ENCODE measurements around the gene GIT1. TPM values are rescaled to one million over a fixed set of nuclear protein-coding genes. Genes with fewer than 3 reads are reported as not detected.
A peak's percentile ranks its signal among the peaks of the same experiment; 100 is the strongest.

The GIT1 gene
- polyA plus RNA-seq, 1 experiment, result 32.0 TPM

GRCh38 chr17:29628644-29629043 is 39.2 kb upstream of the GIT1 start:
- CTCF ChIA-PET, result interaction anchor here (2.1 to 3.2 kb wide), 2 partner anchors 10 to 11 kb away, joined by 11 to 15 read pairs; no protein-coding TSS in a partner anchor
- DNase-seq (ENCODE audit: low read depth), result no peak
- POLR2A ChIA-PET, result no interaction called here

DNA sequence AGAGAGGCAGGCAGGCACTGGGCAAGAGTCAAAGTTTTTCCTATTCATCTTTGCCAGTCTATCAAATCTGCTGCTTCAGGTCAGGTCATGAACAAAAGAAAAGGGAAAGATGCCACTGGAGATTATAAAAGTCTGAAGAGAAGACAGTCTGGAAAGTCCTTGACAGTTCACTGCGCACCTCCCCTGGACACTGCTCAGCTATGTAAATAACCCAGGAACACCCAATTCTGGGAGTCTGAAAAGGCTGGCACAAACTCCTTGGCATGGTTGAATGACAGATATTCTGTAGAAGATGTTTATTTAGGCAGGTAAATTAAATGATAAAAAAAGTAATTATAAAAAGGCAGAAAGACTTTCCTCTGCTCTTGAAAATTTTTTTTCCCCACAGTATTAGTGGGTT is 38.5 kb upstream of the GIT1 start:
- Histone ChIP-seq H3K27me3 (ENCODE audit: control insufficient read depth, insufficient read depth, low read length) (no peaks in the 10 kb centered on the region), H3K4me3 (ENCODE audit: low read depth, low read length) (no peak overlapping the region), H3K36me3 (ENCODE audit: control insufficient read depth, insufficient read depth, low read length) (peaks cover 7% of the 10 kb centered on the region)
- DNase-seq (ENCODE audit: low read depth), result no peak
- ChIA-PET CTCF (interaction anchor here (0.6 to 3.2 kb wide), 3 partner anchors 11 to 168 kb away, joined by 3 to 15 read pairs (median 11); no protein-coding TSS in a partner anchor), POLR2A (no interaction called here)
- TF ChIP-seq, protein P1, sequence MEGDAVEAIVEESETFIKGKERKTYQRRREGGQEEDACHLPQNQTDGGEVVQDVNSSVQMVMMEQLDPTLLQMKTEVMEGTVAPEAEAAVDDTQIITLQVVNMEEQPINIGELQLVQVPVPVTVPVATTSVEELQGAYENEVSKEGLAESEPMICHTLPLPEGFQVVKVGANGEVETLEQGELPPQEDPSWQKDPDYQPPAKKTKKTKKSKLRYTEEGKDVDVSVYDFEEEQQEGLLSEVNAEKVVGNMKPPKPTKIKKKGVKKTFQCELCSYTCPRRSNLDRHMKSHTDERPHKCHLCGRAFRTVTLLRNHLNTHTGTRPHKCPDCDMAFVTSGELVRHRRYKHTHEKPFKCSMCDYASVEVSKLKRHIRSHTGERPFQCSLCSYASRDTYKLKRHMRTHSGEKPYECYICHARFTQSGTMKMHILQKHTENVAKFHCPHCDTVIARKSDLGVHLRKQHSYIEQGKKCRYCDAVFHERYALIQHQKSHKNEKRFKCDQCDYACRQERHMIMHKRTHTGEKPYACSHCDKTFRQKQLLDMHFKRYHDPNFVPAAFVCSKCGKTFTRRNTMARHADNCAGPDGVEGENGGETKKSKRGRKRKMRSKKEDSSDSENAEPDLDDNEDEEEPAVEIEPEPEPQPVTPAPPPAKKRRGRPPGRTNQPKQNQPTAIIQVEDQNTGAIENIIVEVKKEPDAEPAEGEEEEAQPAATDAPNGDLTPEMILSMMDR (IDR thresholded peaks at IDR 0.05; ENCODE audit: insufficient read depth, low read depth, low read length), result no peak

More at GRCh38 chr17:29628644-29629043, 39.2 kb upstream of the GIT1 start:
- H3K36me3 ChIP-seq (ENCODE audit: control insufficient read depth, insufficient read depth, low read length), result peaks cover 7% of the 10 kb centered on the region
- no peak overlapping the region for H3K4me3 ChIP-seq (ENCODE audit: low read depth, low read length)
- TF ChIP-seq, protein P1 (IDR thresholded peaks at IDR 0.05; ENCODE audit: insufficient read depth, low read depth, low read length), result no peak
- H3K27me3 ChIP-seq (ENCODE audit: control insufficient read depth, insufficient read depth, low read length), result no peaks in the 10 kb centered on the region

- Histone ChIP-seq H3K27me3 (ENCODE audit: control insufficient read depth, insufficient read depth, low read length) (no peaks in the 10 kb centered on the region), H3K4me3 (ENCODE audit: low read depth, low read length) (no peak overlapping the region), H3K36me3 (ENCODE audit: control insufficient read depth, insufficient read depth, low read length) (no peaks in the 10 kb centered on the region)
- TF ChIP-seq, protein P1 (IDR thresholded peaks at IDR 0.05; ENCODE audit: insufficient read depth, low read depth, low read length), result 0 out of 2 replicates have a peak, but pooled peaks have one; percentile 3
- no peak for DNase-seq (ENCODE audit: low read depth)
- POLR2A ChIA-PET, result interaction anchor here (0.6 kb wide), 1 partner anchor 11 kb away, joined by 4 read pairs; no protein-coding TSS in a partner anchor
- CTCF ChIA-PET, result interaction anchor here (0.6 to 3.2 kb wide), 6 partner anchors 9 to 395 kb away, joined by 3 to 19 read pairs (median 4); no protein-coding TSS in a partner anchor
Measured at GRCh38 chr17:29625037-29625750, 35.7 kb upstream of the GIT1 start.

- H3K4me3 ChIP-seq (ENCODE audit: low read depth, low read length), result no peak overlapping the region
- H3K36me3 ChIP-seq (ENCODE audit: control insufficient read depth, insufficient read depth, low read length), result no peaks in the 10 kb centered on the region
- ChIA-PET CTCF (interaction anchor here (0.6 to 3.2 kb wide), 6 partner anchors 10 to 396 kb away, joined by 3 to 19 read pairs (median 4); no protein-coding TSS in a partner anchor), POLR2A (no interaction called here)
- DNase-seq (ENCODE audit: low read depth), result no peak
- no peaks in the 10 kb centered on the region for H3K27me3 ChIP-seq (ENCODE audit: control insufficient read depth, insufficient read depth, low read length)
- TF ChIP-seq, protein P1 (IDR thresholded peaks at IDR 0.05; ENCODE audit: insufficient read depth, low read depth, low read length), result no peak
Measured at GRCh38 chr17:29624586-29624985, 35.1 kb upstream of the GIT1 start.

DNA sequence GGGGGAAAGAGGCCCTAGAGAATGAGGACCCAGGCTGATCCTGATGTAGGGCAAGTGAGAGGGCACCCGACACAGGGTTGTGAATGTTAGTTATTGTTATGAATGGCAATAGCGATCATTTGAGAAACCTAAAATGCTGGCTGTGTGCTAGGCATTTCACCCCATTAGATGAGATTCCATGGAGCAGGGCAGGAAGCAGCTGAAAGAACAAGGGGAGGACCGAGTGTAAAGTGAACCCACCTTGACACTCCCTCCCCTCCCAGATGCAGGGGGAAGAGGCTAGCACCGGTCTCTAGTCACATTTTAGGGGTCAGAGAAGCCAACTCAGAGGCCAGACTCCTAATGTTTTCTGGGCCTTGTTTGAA is 33.8 kb upstream of the GIT1 start:
- H3K27me3 ChIP-seq (ENCODE audit: control insufficient read depth, insufficient read depth, low read length), result no peaks in the 10 kb centered on the region
- POLR2A ChIA-PET, result no interaction called here
- H3K4me3 ChIP-seq (ENCODE audit: low read depth, low read length), result no peak overlapping the region
- TF ChIP-seq, protein P1 (IDR thresholded peaks at IDR 0.05; ENCODE audit: insufficient read depth, low read depth, low read length), result no peak
- no peaks in the 10 kb centered on the region for H3K36me3 ChIP-seq (ENCODE audit: control insufficient read depth, insufficient read depth, low read length)
- CTCF ChIA-PET, result interaction anchor here (0.8 to 1.2 kb wide), 3 partner anchors 17 to 156 kb away, joined by 3 to 4 read pairs (median 4); no protein-coding TSS in a partner anchor
- DNase-seq (ENCODE audit: low read depth), result no peak
